ENCODE measurements around the gene ANKRD1.

The ANKRD1 gene

GRCh38 chr10:90930971-90931871 is 10.3 kb upstream of the ANKRD1 start:
- no peak for DNase-seq

GRCh38 chr10:90930070-90930837 is 9.4 kb upstream of the ANKRD1 start:
- DNase-seq = no peak

- DNase-seq = no peak
Observed at GRCh38 chr10:90929179-90929578, 8.3 kb upstream of the ANKRD1 start.

- DNase-seq = no peak
Observed at GRCh38 chr10:90927293-90927692, 6.4 kb upstream of the ANKRD1 start.

GRCh38 chr10:90925079-90926029 is 4.5 kb upstream of the ANKRD1 start:
- no peak for DNase-seq

GRCh38 chr10:90924552-90924951 is 3.7 kb upstream of the ANKRD1 start:
- no peak for DNase-seq

GRCh38 chr10:90923111-90923731 is 2.3 kb upstream of the ANKRD1 start:
- DNase-seq = no peak

GRCh38 chr10:90921906-90922305 is 1.0 kb upstream of the ANKRD1 start:
- no peak for DNase-seq

GRCh38 chr10:90919683-90920574 is 958 bp downstream of the ANKRD1 start:
- no peak for DNase-seq

- no peak for DNase-seq
Observed at GRCh38 chr10:90917968-90918318, 2.9 kb downstream of the ANKRD1 start.

GRCh38 chr10:90917238-90917967 is 3.5 kb downstream of the ANKRD1 start:
- no peak for DNase-seq

GRCh38 chr10:90916392-90917237 is 4.3 kb downstream of the ANKRD1 start:
- DNase-seq = no peak

- no peak for DNase-seq
Observed at GRCh38 chr10:90915766-90916075, 5.2 kb downstream of the ANKRD1 start.

- DNase-seq = no peak
Observed at GRCh38 chr10:90914992-90915765, 5.7 kb downstream of the ANKRD1 start.

GRCh38 chr10:90913774-90914420 is 7.0 kb downstream of the ANKRD1 start:
- DNase-seq = no peak

- no peak for DNase-seq
Observed at GRCh38 chr10:90912854-90913479, 7.9 kb downstream of the ANKRD1 start.

GRCh38 chr10:90912174-90912573 is 8.7 kb downstream of the ANKRD1 start:
- DNase-seq = no peak

Measured in NCI-H2029 treated with DMSO at 0.1 percent for 48 hours (cell line).